Astrocyte of the cerebellum (primary cell): ENCODE measurements around the gene PMS1.

Experiments used
- DNase-seq: peaks from one replicate; pipeline ENCODE4 v3.0.0-alpha.2; 2011; ENCODE audit warnings: low read depth
- H3K4me3 ChIP-seq: 2 replicates; pipeline ENCODE4 v1.5.1; 2011; ENCODE audit warnings: mild to moderate bottlenecking, low read depth, low read length, moderate library complexity
- CTCF ChIP-seq: IDR thresholded peaks from 2 replicates; pipeline ENCODE4 v1.5.1; 2012; ENCODE audit warnings: low read length, low read depth, moderate library complexity, mild to moderate bottlenecking; ENCODE audit errors: missing control alignments
- in situ Hi-C: cut with HindIII; loops from 2 replicates; pipeline ENCODE4 v1.10.0; 2017; ENCODE audit warnings: low sequenced_read_pairs

PMS1 gene

GRCh38 chr2:189896809-189897208, 112.6 kb downstream of the PMS1 start:
- no peak overlapping the region for H3K4me3 ChIP-seq
- in situ Hi-C loops = no loop called here
- no peak for DNase-seq
- TF ChIP-seq CTCF = no peak

- TF ChIP-seq CTCF = no peak
- no peak for DNase-seq
- in situ Hi-C loops = no loop called here
- H3K4me3 ChIP-seq = no peak overlapping the region
Observed at GRCh38 chr2:189899101-189899500, 114.9 kb downstream of the PMS1 start.

- no peak for DNase-seq
- no peak for TF ChIP-seq CTCF
- no peak overlapping the region for H3K4me3 ChIP-seq
- in situ Hi-C loops = no loop called here
Observed at GRCh38 chr2:189900726-189901125, 116.5 kb downstream of the PMS1 start.

- in situ Hi-C loops = no loop called here
- no peak for TF ChIP-seq CTCF
- H3K4me3 ChIP-seq = no peak overlapping the region
- no peak for DNase-seq
Observed at GRCh38 chr2:189901664-189902063, 117.4 kb downstream of the PMS1 start.

GRCh38 chr2:189913821-189914220, 129.6 kb downstream of the PMS1 start:
- no peak overlapping the region for H3K4me3 ChIP-seq
- no peak for DNase-seq
- no peak for TF ChIP-seq CTCF
- in situ Hi-C loops = no loop called here

- no peak for DNase-seq
- no peak for TF ChIP-seq CTCF
- no peak overlapping the region for H3K4me3 ChIP-seq
- in situ Hi-C loops = no loop called here
Observed at GRCh38 chr2:189916651-189917050, 132.4 kb downstream of the PMS1 start.
